ENCODE data around the gene CFAP45. TPM values are rescaled to one million over a fixed set of nuclear protein-coding genes. Genes with fewer than 3 reads are reported as not detected.

Gene CFAP45
- total and polyA plus RNA-seq, 2 experiments from 2014 or later: 0.43 TPM; not detected in 1

DNA sequence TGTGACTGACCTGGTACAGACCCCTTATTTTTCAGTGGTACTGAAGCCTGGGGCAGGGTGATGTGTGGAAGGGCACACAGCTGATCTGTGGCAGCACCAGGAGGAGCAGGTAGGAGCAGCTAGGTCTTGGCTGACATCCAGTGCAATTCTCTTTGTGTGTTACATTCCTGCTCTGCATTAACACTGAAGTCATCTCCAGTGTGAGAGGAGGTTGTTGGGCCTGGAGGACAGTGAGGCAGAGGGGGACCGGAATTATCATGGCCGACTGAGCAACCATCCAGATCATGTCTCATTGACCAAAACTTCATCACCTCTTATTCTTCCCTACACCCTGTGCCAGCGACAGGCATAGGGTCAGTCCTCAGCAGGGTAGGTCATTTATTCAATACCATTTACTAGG is 71.8 kb downstream of the CFAP45 start:
- no peaks in the 10 kb centered on the region for H3K9me2 ChIP-seq (replicated peaks; ENCODE audit: insufficient read depth)
- 90% methylated on average over 3 of the region's 3 CpGs for WGBS (ENCODE audit: low lambda C conversion rate, missing lambda C conversion rate)
- no peak for DNase-seq (ENCODE audit: low spot score)
- H3K4me2 ChIP-seq: no peak overlapping the region
- H3K79me2 ChIP-seq: no peaks in the 10 kb centered on the region
- no peaks in the 10 kb centered on the region for H3K4me1 ChIP-seq (ENCODE audit: insufficient read depth)
- H3K27me3 ChIP-seq: peaks cover 6% of the 10 kb centered on the region
- H3K27ac ChIP-seq: no peak overlapping the region
- no peaks in the 10 kb centered on the region for H3K9me3 ChIP-seq (ENCODE audit: low read depth)
- no peak for TF ChIP-seq EZH2phosphoT487 (IDR thresholded peaks at IDR 0.05; ENCODE audit: low read depth, severe bottlenecking, unreplicated experiment)
- TF ChIP-seq, protein P1, sequence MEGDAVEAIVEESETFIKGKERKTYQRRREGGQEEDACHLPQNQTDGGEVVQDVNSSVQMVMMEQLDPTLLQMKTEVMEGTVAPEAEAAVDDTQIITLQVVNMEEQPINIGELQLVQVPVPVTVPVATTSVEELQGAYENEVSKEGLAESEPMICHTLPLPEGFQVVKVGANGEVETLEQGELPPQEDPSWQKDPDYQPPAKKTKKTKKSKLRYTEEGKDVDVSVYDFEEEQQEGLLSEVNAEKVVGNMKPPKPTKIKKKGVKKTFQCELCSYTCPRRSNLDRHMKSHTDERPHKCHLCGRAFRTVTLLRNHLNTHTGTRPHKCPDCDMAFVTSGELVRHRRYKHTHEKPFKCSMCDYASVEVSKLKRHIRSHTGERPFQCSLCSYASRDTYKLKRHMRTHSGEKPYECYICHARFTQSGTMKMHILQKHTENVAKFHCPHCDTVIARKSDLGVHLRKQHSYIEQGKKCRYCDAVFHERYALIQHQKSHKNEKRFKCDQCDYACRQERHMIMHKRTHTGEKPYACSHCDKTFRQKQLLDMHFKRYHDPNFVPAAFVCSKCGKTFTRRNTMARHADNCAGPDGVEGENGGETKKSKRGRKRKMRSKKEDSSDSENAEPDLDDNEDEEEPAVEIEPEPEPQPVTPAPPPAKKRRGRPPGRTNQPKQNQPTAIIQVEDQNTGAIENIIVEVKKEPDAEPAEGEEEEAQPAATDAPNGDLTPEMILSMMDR (IDR thresholded peaks at IDR 0.05; ENCODE audit: poor library complexity): no peak
- no peak overlapping the region for H3K4me3 ChIP-seq
- H4K20me1 ChIP-seq (ENCODE audit: insufficient read depth, poor library complexity, severe bottlenecking): no peaks in the 10 kb centered on the region
- H3K36me3 ChIP-seq (replicated peaks; ENCODE audit: insufficient read depth, low read depth): no peaks in the 10 kb centered on the region
- no peak overlapping the region for H2AFZ ChIP-seq

DNA sequence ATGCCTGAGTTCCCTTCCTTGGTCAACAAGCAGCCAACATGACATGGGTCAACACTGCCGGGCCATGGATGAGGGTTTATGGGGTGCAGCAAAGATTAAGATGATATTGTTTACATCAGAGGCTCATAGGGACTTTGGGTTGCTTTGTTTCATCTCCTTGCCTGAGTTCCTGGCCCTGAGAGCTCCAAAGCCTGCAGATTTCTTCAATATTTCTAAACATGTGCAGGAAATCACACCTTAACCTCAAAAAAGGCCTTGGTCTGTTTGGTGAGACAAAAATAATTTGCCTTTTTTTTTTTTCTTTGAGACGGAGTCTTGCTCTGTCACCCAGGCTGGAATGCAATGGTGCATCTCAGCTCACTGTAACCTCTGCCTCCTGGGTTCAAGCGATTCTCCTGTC is 72.4 kb downstream of the CFAP45 start:
- Histone ChIP-seq H3K4me1 (ENCODE audit: insufficient read depth) (no peaks in the 10 kb centered on the region), H3K9me3 (ENCODE audit: low read depth) (no peaks in the 10 kb centered on the region), H3K27ac (no peak overlapping the region), H2AFZ (no peak overlapping the region), H3K4me2 (no peak overlapping the region), H3K9me2 (replicated peaks; ENCODE audit: insufficient read depth) (no peaks in the 10 kb centered on the region), H3K27me3 (peaks cover 7% of the 10 kb centered on the region), H3K79me2 (no peaks in the 10 kb centered on the region), H4K20me1 (ENCODE audit: insufficient read depth, poor library complexity, severe bottlenecking) (no peaks in the 10 kb centered on the region), H3K4me3 (no peak overlapping the region), H3K36me3 (replicated peaks; ENCODE audit: insufficient read depth, low read depth) (no peaks in the 10 kb centered on the region)
- TF ChIP-seq EZH2phosphoT487 (IDR thresholded peaks at IDR 0.05; ENCODE audit: low read depth, severe bottlenecking, unreplicated experiment): no peak
- TF ChIP-seq, protein P1 (IDR thresholded peaks at IDR 0.05; ENCODE audit: poor library complexity): no peak
- no peak for TF ChIP-seq EZH2 (IDR thresholded peaks at IDR 0.05; ENCODE audit: borderline replicate concordance)
- 83% methylated on average over 3 of the region's 3 CpGs for WGBS (ENCODE audit: low lambda C conversion rate, missing lambda C conversion rate)
- no peak for DNase-seq (ENCODE audit: low spot score)

DNA sequence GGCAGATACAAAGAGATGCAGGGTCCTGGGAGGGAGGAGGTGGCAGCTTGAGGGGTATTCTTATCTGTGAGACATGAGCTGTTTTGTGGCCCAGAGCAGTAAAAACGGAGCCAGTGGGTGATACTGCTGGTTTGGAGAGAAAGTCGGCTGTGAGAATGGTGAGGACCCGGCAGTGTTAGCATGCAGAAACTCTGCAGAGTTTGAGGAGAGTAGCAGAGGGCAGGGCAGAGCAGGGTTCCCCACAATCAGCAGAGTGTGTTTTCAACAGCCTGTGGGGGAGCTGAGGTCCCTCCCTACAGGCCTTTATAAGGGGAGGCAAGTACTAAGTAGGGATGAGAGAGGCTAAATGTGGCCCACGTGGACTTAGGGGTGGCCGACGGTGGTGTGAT is 72.9 kb downstream of the CFAP45 start:
- Histone ChIP-seq H3K27me3 (peaks cover 10% of the 10 kb centered on the region), H3K79me2 (no peaks in the 10 kb centered on the region), H3K9me3 (ENCODE audit: low read depth) (no peaks in the 10 kb centered on the region), H3K4me2 (no peak overlapping the region), H3K4me3 (no peak overlapping the region), H3K4me1 (ENCODE audit: insufficient read depth) (no peaks in the 10 kb centered on the region), H3K27ac (no peak overlapping the region), H3K36me3 (replicated peaks; ENCODE audit: insufficient read depth, low read depth) (no peaks in the 10 kb centered on the region), H3K9me2 (replicated peaks; ENCODE audit: insufficient read depth) (no peaks in the 10 kb centered on the region), H4K20me1 (ENCODE audit: insufficient read depth, poor library complexity, severe bottlenecking) (no peaks in the 10 kb centered on the region), H2AFZ (no peak overlapping the region)
- no peak for DNase-seq (ENCODE audit: low spot score)
- 80% methylated on average over 6 of the region's 6 CpGs for WGBS (ENCODE audit: low lambda C conversion rate, missing lambda C conversion rate)
- TF ChIP-seq EZH2 (IDR thresholded peaks at IDR 0.05; ENCODE audit: borderline replicate concordance): no peak
- TF ChIP-seq, protein P1 (IDR thresholded peaks at IDR 0.05; ENCODE audit: poor library complexity): no peak
- TF ChIP-seq EZH2phosphoT487 (IDR thresholded peaks at IDR 0.05; ENCODE audit: low read depth, severe bottlenecking, unreplicated experiment): no peak
